ENCODE data around the gene PFKFB2. TPM values are rescaled to one million over a fixed set of nuclear protein-coding genes. Genes with fewer than 3 reads are reported as not detected.
A peak's percentile ranks its signal among the peaks of the same experiment; 100 is the strongest.

Gene PFKFB2
- total and polyA plus RNA-seq, 8 donors = 4.4 to 28.5 (median 10.4) TPM

- Histone ChIP-seq H3K36me3 (no peaks in the 10 kb centered on the region), H3K27ac (peak within 1 kb of the TSS in 2 of 4 donors; percentile 52 to 60), H3K4me1 (peaks cover 0 to 9% (median 0%) of the 10 kb centered on the region in 3 donors), H3K27me3 (no peaks in the 10 kb centered on the region), H3K4me3 (no peak within 1 kb of the TSS), H3K9me3 (no peaks in the 10 kb centered on the region)
- TF ChIP-seq CTCF (IDR thresholded peaks at IDR 0.05) = no peak
- ATAC-seq (peak; percentile 55 to 96 (median 89)), FAIRE-seq (no peak), DNase-seq (peak in 2 of 6 donors; percentile 35 to 52)
- 19 to 28% methylated on average over 7 of the region's 7 CpGs for WGBS, 2 donors
- intact Hi-C loops (cut with DNase I) = no loop called here
These were observed 50.9 kb downstream of the PFKFB2 start, which contains the start of gene C4BPA for GRCh38 chr1:207103892-207104373. C4BPA (plus strand) TSS chr1:207104233; CDS start chr1:207113026, 8,793 bp downstream.

- no peaks in the 10 kb centered on the region for H3K36me3 ChIP-seq
- DNase-seq (no peak), FAIRE-seq (no peak), ATAC-seq (no peak)
- H3K27me3 ChIP-seq = no peaks in the 10 kb centered on the region
- no peak overlapping the region for H3K27ac ChIP-seq
- 90 to 94% methylated on average over 3 of the region's 3 CpGs for whole genome bisulfite sequencing, 2 donors
- intact Hi-C loops (cut with DNase I) = no loop called here
- H3K4me1 ChIP-seq = peaks cover 0 to 3% (median 0%) of the 10 kb centered on the region in 3 donors
- no peak overlapping the region for H3K4me3 ChIP-seq
- no peaks in the 10 kb centered on the region for H3K9me3 ChIP-seq
- TF ChIP-seq CTCF (IDR thresholded peaks at IDR 0.05) = no peak
These were observed 55.9 kb downstream of the PFKFB2 start for GRCh38 chr1:207109004-207109403.

GRCh38 chr1:207112616-207113296, 59.7 kb downstream of the PFKFB2 start:
- Histone ChIP-seq H3K36me3 (no peaks in the 10 kb centered on the region), H3K9me3 (no peaks in the 10 kb centered on the region), H3K4me1 (no peaks in the 10 kb centered on the region), H3K27ac (no peak overlapping the region), H3K27me3 (no peaks in the 10 kb centered on the region), H3K4me3 (no peak overlapping the region)
- FAIRE-seq (no peak), ATAC-seq (peak in 1 of 4 donors; percentile 51), DNase-seq (no peak)
- TF ChIP-seq CTCF (IDR thresholded peaks at IDR 0.05) = no peak
- intact Hi-C loops (cut with DNase I) = no loop called here
- 57 to 71% methylated on average over 2 of the region's 2 CpGs for WGBS, 2 donors

GRCh38 chr1:207115269-207115668, 62.2 kb downstream of the PFKFB2 start:
- ATAC-seq (no peak), FAIRE-seq (no peak), DNase-seq (no peak)
- H3K36me3 ChIP-seq = no peaks in the 10 kb centered on the region
- intact Hi-C loops (cut with DNase I) = no loop called here
- no peak for TF ChIP-seq CTCF (IDR thresholded peaks at IDR 0.05)
- 55 to 56% methylated on average over 5 of the region's 5 CpGs for WGBS, 2 donors
- H3K27ac ChIP-seq = no peak overlapping the region
- H3K9me3 ChIP-seq = no peaks in the 10 kb centered on the region
- H3K4me3 ChIP-seq = no peak overlapping the region
- H3K27me3 ChIP-seq = no peaks in the 10 kb centered on the region
- H3K4me1 ChIP-seq = no peaks in the 10 kb centered on the region

GRCh38 chr1:207124389-207124788, 71.3 kb downstream of the PFKFB2 start:
- DNase-seq (no peak), FAIRE-seq (no peak), ATAC-seq (no peak)
- 78 to 83% methylated on average over 3 of the region's 3 CpGs for WGBS, 2 donors
- TF ChIP-seq CTCF (IDR thresholded peaks at IDR 0.05) = no peak
- Histone ChIP-seq H3K27ac (no peak overlapping the region), H3K36me3 (no peaks in the 10 kb centered on the region), H3K4me3 (no peak overlapping the region), H3K27me3 (no peaks in the 10 kb centered on the region), H3K9me3 (no peaks in the 10 kb centered on the region), H3K4me1 (no peaks in the 10 kb centered on the region)
- intact Hi-C loops (cut with DNase I) = no loop called here

All from pancreas (tissue), 10 donors.